Endodermal cell (in vitro differentiated cells): ENCODE measurements around the gene ZNF750. TPM values are rescaled to one million over a fixed set of nuclear protein-coding genes. Genes with fewer than 3 reads are reported as not detected.

Experiments used
- DNase-seq: peaks from one replicate; pipeline ENCODE4 v3.0.0-alpha.2; 2017
- H3K27ac ChIP-seq: 2 replicates; pipeline ENCODE4 v1.5.1; 2013; ENCODE audit warnings: mild to moderate bottlenecking, low read depth, low read length, moderate library complexity
- H3K27me3 ChIP-seq: 2 replicates; pipeline ENCODE4 v1.6.1; 2013; ENCODE audit warnings: mild to moderate bottlenecking, low read length, moderate library complexity; ENCODE audit not compliant: insufficient read depth, control insufficient read depth, poor library complexity, severe bottlenecking
- H3K36me3 ChIP-seq: 2 replicates; pipeline ENCODE4 v1.7.0; 2013; ENCODE audit warnings: mild to moderate bottlenecking, low read length, moderate library complexity; ENCODE audit not compliant: control insufficient read depth, insufficient read depth
- H3K4me1 ChIP-seq: one replicate; pipeline ENCODE4 v1.7.0; 2013; ENCODE audit warnings: low read length; ENCODE audit not compliant: control insufficient read depth, insufficient read depth
- H3K4me3 ChIP-seq: 2 replicates; pipeline ENCODE4 v1.5.1; 2013; ENCODE audit warnings: mild to moderate bottlenecking, low read length, moderate library complexity
- H3K9ac ChIP-seq: 2 replicates; pipeline ENCODE4 v1.6.1; 2013; ENCODE audit warnings: mild to moderate bottlenecking, low read length, moderate library complexity; ENCODE audit not compliant: poor library complexity, severe bottlenecking; ENCODE audit errors: extremely low read depth
- H3K9me3 ChIP-seq: 2 replicates; pipeline ENCODE4 v1.6.1; 2013; ENCODE audit warnings: mild to moderate bottlenecking, low read length, moderate library complexity; ENCODE audit not compliant: control insufficient read depth
- H3K27ac Mint-ChIP-seq: 2 replicates; pipeline ENCODE4 v1.8.0; 2020; ENCODE audit warnings: mixed read lengths
- H3K27me3 Mint-ChIP-seq: 2 replicates; pipeline ENCODE4 v1.8.0; 2021; ENCODE audit warnings: mild to moderate bottlenecking, mixed read lengths; ENCODE audit not compliant: insufficient read depth
- H3K36me3 Mint-ChIP-seq: 2 replicates; pipeline ENCODE4 v1.8.0; 2020; ENCODE audit warnings: low read depth, mixed read lengths
- H3K4me1 Mint-ChIP-seq: 2 replicates; pipeline ENCODE4 v1.8.0; 2020; ENCODE audit warnings: mixed read lengths
- H3K4me3 Mint-ChIP-seq: 2 replicates; pipeline ENCODE4 v1.8.0; 2020; ENCODE audit warnings: mild to moderate bottlenecking, moderate library complexity, mixed read lengths
- H3K9me3 Mint-ChIP-seq: 2 replicates; pipeline ENCODE4 v1.8.0; 2020; ENCODE audit warnings: mild to moderate bottlenecking, mixed read lengths
- CTCF ChIP-seq: fragments of 200-600 bp; sonication (generic); conservative IDR thresholded peaks from 2 replicates; pipeline ENCODE4 v1.5.0; 2021; ENCODE audit warnings: antibody characterized with exemption, mild to moderate bottlenecking
- WGBS, 2 experiments: methylation state at CpG; one replicate each; pipeline versions ENCODE4 v1.1.5 to v1.1.7; 2013; ENCODE audit warnings: missing lambda C conversion rate in 2 of 2, mixed read lengths in 1 of 2; ENCODE audit not compliant: insufficient coverage in 1 of 2, insufficient read length in 1 of 2; 5-methylcytosine and 5-hydroxymethylcytosine counted together
- total RNA-seq, 2 donors: library from RNA; stranded (reverse); fragmentation: NEBNext Ultra II Directional in 1 of 2; extraction: Animal tissue kit (Norgen Biotek cat#: 25700) in 1 of 2; gene quantifications; 2 replicates in 1 of 2; 3 replicates in 1 of 2; pipeline ENCODE4 v1.2.1, GENCODE V29; 2021

ZNF750 gene
- total RNA-seq, 2 donors from 2014 or later, result not detected

GRCh38 chr17:82865774-82866395 is 26.1 kb upstream of the ZNF750 start:
- Histone ChIP-seq H3K27ac (peak overlapping the region; percentile 78), H3K9ac (no peak overlapping the region)
- H3K4me1 Mint-ChIP-seq, result peaks cover 5% of the 10 kb centered on the region

GRCh38 chr17:82865274-82865673 is 25.5 kb upstream of the ZNF750 start:
- Mint-ChIP-seq H3K4me1 (peaks cover 5% of the 10 kb centered on the region), H3K4me3 (no peak overlapping the region), H3K27me3 (no peaks in the 10 kb centered on the region), H3K9me3 (no peaks in the 10 kb centered on the region), H3K36me3 (peaks cover 4% of the 10 kb centered on the region), H3K27ac (no peak overlapping the region)
- Histone ChIP-seq H3K27me3 (no peaks in the 10 kb centered on the region), H3K9me3 (no peaks in the 10 kb centered on the region), H3K4me3 (no peak overlapping the region), H3K9ac (no peak overlapping the region), H3K27ac (peak overlapping the region; percentile 36), H3K4me1 (peaks cover 5% of the 10 kb centered on the region), H3K36me3 (peaks cover 4% of the 10 kb centered on the region)
- 94 to 97% methylated on average over 9 to 23 of the region's 23 CpGs for WGBS, 2 experiments
- TF ChIP-seq CTCF, result no peak
- no peak for DNase-seq

More at GRCh38 chr17:82865774-82866395, 26.1 kb upstream of the ZNF750 start:
- peaks cover 9% of the 10 kb centered on the region for H3K36me3 Mint-ChIP-seq
- 78 to 88% methylated on average over 3 to 9 of the region's 9 CpGs for WGBS, 2 experiments
- H3K27ac Mint-ChIP-seq, result no peak overlapping the region
- no peaks in the 10 kb centered on the region for H3K9me3 Mint-ChIP-seq
- H3K36me3 ChIP-seq, result peaks cover 10% of the 10 kb centered on the region
- DNase-seq, result no peak
- H3K27me3 ChIP-seq, result no peaks in the 10 kb centered on the region
- no peaks in the 10 kb centered on the region for H3K27me3 Mint-ChIP-seq
- no peak for TF ChIP-seq CTCF
- H3K4me3 Mint-ChIP-seq, result no peak overlapping the region
- no peak overlapping the region for H3K4me3 ChIP-seq
- H3K4me1 ChIP-seq, result peaks cover 5% of the 10 kb centered on the region
- no peaks in the 10 kb centered on the region for H3K9me3 ChIP-seq

GRCh38 chr17:82864713-82865248 is 25.0 kb upstream of the ZNF750 start:
- H3K4me3 ChIP-seq, result no peak overlapping the region
- no peak overlapping the region for H3K9ac ChIP-seq
- Mint-ChIP-seq H3K36me3 (no peaks in the 10 kb centered on the region), H3K27me3 (no peaks in the 10 kb centered on the region), H3K9me3 (no peaks in the 10 kb centered on the region), H3K4me3 (no peak overlapping the region), H3K27ac (peak overlapping the region; percentile 8), H3K4me1 (peaks cover 5% of the 10 kb centered on the region)
- TF ChIP-seq CTCF, result no peak
- H3K27ac ChIP-seq, result peak overlapping the region; percentile 44
- no peak for DNase-seq
- WGBS, 2 experiments, result 92 to 94% methylated on average over 2 to 16 of the region's 16 CpGs
- no peaks in the 10 kb centered on the region for H3K9me3 ChIP-seq
- no peaks in the 10 kb centered on the region for H3K27me3 ChIP-seq
- no peaks in the 10 kb centered on the region for H3K36me3 ChIP-seq
- peaks cover 6% of the 10 kb centered on the region for H3K4me1 ChIP-seq
